Activated CD4-positive, alpha-beta T cell treated with anti-CD3 and anti-CD28 coated beads, Interleukin-2, amount 50 U/mL, for 4 hours (primary cell): ENCODE measurements around the gene ZNF526.

Experiments used
- DNase-seq, 2 experiments: peaks; one replicate each; pipeline ENCODE4 v3.0.0-alpha.2; 2020

The ZNF526 gene

GRCh38 chr19:42196011-42197001, 23.8 kb upstream of the ZNF526 start:
- no peak for DNase-seq

DNA sequence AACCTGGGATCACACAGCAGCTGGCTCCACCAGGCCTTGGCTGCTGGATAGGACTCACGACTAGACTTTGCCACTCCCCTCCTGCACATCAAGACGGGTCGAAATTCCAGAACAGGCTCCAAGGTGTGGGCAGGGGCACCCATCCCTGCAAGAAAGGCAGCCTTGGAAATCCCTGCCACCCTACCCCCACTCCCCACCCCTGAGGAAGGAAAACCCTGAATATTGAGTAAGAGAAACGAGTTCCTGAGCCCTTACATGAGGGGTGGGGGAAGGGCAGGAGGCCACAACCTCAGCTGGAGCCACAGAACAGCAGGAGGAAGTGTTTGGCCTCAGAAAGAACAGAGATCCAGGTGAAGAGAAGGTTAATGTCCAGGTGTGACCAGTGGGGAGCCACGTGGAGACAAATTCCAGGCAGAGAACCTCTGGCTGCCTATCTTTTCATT, 22.7 kb upstream of the ZNF526 start:
- no peak for DNase-seq

- peak; percentile 31 to 40 for DNase-seq
Measured at GRCh38 chr19:42198676-42199439, 21.3 kb upstream of the ZNF526 start.

GRCh38 chr19:42199440-42200115, 20.5 kb upstream of the ZNF526 start:
- peak in 1 of 2 experiments; percentile 23 for DNase-seq

DNA sequence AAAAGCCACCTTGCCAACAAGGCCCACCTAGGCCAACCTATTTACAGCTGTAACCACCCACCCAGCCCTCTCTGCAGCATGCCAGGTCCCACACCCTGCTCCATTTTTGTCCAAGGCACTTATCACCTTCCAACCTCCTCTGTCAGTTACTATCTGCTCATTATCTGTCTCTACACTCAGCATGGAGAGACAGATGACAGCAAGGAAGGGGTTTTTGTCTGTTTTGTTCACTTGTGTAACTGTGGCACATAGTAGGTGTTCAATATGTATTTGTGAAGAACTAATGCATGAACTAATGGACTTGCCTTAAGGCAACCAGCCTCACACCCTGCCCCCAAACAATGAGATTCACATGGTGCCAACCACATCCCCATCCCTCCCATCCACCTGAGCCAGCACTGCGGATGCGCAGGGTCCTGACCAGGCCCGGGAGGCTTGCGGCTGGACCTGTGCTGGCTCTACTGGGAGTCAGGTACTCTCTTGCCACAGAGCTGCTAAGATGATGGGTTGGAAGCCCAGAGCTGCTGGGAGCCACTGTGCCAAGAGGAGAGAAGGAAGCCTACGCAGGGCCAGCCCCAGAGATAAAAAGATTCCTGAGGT, 19.9 kb upstream of the ZNF526 start:
- DNase-seq, result no peak

DNA sequence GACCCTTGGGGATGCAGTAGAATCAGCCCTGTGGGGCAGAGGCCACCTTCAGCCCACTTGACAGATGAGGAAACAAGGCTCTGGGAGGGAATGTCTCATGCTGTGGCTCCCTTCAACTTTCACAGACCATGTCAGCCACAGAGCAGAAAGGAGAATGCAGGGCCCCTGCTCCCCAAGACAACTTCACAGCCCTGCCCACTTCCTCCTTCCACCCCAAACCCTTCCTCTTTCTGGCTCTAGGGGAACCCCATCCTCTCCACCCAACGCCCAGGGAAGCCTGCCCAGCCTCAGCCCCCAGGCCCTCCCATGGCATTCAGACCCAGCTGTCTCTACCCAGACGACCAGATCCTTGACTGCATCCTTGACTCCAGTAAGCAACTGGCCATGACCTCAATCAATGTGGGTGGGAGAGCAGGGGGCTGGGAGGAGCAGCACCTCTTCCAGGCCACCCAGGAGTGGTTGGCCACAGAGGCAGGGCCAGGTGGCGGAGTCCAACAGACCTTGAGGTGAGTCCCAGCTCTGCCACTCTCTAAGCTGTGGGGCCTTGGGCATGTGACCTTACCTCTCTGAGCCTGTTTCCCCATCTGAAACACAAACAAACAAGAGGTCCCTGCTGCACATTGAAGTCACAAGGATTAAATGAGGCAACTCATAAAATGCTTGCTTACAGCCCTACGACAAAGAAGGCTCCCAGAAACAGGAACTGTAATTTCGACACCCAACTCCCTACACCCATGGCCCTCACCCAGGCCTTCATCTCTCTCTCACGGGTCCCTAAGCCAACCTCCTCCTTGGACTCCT, 18.4 kb upstream of the ZNF526 start:
- DNase-seq, result no peak

DNA sequence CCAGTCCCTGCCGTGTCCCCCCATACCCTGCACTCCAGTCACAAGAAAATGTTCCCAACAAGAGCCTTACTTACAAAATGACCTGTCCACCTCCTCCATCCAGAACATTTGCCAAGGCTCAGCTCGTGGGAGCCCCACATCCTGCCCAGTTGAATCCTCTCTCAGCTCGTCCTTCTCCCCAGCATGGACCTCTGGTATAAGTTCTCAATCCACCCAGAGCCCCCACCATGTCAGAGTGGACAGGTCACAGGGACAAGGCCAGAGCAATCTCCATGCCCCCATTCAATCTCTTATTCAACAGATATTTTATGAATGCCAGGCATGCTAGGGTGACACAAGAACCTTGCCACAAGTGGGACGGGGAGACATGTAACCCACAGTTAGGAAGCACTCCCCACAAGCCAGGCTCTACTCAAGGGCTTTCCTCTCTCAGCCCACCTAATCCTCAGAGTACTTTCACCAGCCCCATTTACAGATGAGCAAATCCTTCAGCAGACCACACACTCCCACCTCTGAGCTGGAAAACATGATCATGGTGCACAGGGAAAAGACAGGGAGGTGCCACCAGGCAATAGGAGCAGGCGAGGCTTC, 17.7 kb upstream of the ZNF526 start:
- DNase-seq, result no peak

DNA sequence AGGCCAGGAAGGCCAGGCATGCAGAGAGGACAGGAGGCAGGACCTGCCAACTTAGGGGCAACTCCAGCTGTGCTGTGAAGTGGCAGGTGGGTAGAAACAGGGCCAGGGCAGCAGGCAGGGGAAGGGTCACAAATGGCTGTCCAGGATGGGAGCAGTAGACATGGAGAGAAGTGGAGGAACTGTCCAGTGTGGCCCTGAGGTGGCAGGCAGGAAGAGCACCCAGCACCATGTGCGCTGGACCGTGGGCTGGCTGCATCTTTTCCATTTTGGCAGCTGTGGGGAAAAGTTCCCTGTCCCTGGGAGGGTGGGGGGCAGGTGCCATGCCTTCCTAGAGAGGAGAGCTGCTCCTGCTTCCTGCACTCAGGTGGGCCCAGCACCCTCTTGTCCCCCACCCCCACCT, 16.4 kb upstream of the ZNF526 start:
- DNase-seq, result no peak

DNA sequence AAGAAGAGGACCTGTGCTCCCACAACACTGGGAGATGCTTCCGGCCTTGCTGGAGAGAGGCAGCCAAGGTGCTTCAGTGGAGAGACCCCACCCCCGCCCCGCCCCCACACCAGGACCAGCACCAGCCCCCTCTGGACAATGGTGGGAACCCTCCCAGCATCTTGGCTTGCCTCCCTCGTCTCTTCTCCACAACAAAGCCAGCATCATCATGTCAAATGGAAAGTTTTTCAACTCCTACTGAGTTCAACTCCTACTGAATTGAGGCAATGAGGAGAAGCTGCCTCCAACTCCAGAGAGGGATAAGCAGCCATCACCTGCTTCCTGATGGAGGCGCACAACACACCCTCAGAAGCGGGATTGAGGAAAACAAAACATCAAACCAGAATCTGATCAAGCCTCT, 15.4 kb upstream of the ZNF526 start:
- no peak for DNase-seq

DNA sequence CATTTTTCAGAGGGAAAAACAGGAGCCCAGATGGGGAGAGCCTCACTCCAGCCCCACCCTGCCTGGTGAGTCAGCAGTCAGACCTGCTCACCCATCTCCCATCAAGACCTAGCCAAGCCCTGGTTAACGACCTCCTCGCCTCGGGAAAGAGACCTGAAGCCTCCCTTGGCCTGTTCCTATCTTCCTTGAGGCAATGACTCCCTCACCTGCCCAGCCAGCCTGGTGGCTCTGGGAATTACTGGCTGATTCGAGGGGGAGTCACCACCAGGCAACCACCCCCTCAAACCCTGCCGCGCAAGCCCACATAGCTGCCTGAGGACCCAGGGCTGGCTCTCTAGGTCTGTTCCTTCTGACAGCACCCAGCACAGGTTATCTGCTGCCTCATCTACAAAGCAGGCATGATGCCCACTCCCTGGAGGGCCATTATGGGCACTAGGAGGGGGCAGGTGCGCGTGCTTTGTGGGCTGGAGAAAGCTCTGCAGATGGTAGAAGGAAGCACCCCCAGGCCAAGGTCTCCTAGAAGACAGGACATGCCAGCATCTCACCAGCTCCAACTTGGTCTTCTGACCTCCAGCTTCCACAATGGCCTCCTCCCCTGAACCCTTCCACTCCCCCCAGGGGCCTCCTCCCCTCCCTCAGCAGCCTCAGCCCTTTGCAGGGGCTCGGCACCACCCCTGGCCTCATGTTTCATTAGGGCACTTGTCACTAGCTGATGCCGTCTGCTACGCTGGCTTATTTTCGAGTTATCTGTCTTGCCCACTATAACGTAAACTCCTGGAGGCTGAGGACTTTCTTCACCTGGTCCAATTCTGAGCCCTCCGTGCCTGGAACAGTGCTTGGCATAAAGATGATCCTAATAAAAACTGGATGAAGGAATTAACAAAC, 13.0 kb upstream of the ZNF526 start:
- no peak for DNase-seq

GRCh38 chr19:42207767-42208271, 12.3 kb upstream of the ZNF526 start:
- DNase-seq, result no peak

- no peak for DNase-seq
Measured at GRCh38 chr19:42208612-42209011, 11.5 kb upstream of the ZNF526 start.

DNA sequence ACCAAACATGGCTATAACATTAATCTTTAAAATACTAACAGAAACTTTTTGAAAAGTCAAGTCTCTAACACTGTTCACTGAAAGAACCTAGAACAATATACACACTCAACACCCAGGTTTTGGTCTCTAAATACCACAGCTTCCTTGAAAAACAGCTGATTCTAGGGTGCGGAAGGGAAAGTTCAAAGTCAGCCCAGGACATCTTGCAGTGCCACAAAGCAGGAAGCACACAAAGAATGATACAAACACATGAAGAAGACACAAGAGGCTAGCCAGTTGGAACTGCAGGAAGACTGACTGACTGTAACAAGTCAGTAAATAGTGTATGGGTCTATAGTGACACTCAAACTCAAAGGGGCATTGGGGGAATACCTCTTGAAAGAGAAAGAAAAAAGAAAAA, 7.2 kb upstream of the ZNF526 start:
- DNase-seq, result no peak

DNA sequence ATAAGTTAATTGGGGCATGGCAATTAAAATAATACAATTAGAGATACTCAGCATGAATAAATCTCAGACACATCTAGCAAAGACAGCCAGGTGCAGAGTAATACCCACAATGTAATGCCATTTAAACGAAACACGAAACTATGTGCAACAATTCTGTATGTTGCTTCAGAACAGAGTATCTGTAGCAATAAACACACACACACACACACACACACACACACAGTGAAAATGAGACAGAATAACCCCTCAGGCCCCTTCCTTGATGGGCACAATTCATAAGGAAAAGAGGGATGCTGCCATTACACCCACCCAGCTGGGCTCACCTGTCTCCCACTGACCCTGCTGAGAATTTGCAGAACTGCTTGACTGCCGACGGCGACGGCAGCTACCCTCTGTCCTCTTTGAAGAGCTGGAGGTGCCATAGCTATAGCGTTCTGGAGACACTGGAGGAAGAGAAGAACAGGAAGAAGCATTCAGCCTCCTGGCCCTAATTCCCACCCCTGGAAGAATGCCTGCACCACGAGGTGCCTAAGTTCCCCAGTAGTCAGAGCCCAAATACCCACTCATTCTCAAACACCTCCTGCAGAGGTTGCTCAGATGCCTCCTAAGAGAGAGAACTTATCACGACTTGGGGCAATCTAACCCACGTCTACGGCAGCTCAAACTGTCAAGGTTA, 5.2 kb upstream of the ZNF526 start:
- no peak for DNase-seq

DNA sequence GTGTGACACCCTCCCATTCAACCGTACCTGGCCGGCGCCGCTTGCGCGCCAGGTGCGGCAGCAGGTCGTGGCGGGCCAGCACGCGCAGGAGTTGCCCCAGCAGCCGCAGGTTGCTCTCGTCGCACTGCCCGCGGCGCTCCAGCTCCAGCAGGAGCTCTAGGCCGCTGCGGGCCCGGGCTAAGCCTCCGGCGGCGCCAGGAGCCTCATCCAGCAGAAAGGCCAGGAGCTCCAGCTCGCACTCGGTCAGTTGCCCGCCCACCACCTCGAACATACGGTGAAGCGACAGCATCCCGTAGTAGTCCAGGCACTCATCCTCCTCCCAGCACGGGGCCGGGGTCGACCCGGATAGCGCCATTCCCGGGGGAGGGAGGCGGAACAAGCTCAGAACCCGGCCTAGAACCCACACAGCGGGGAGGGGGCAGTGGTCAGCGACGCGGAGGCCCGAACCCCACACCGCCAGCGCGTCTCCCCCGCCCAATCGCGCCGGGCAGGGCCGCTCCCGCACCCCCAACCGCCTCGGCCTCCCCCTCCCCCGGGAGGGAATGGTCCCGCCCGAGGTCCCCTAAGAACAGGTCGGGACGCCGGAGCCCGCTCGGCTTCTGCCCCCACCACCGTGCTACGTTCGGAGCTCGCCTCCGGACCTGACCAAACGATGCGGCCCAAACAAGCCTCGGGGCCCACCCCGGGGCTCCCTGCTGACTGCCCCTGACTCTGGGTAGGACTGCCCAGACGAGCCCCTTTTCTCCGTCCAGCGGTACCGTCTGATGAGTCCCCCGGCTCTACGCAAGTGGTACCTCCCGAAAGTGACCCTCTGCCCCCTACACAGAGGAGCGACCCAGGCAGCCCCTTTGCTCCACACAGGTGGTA, 3.2 kb upstream of the ZNF526 start:
- no peak for DNase-seq

DNA sequence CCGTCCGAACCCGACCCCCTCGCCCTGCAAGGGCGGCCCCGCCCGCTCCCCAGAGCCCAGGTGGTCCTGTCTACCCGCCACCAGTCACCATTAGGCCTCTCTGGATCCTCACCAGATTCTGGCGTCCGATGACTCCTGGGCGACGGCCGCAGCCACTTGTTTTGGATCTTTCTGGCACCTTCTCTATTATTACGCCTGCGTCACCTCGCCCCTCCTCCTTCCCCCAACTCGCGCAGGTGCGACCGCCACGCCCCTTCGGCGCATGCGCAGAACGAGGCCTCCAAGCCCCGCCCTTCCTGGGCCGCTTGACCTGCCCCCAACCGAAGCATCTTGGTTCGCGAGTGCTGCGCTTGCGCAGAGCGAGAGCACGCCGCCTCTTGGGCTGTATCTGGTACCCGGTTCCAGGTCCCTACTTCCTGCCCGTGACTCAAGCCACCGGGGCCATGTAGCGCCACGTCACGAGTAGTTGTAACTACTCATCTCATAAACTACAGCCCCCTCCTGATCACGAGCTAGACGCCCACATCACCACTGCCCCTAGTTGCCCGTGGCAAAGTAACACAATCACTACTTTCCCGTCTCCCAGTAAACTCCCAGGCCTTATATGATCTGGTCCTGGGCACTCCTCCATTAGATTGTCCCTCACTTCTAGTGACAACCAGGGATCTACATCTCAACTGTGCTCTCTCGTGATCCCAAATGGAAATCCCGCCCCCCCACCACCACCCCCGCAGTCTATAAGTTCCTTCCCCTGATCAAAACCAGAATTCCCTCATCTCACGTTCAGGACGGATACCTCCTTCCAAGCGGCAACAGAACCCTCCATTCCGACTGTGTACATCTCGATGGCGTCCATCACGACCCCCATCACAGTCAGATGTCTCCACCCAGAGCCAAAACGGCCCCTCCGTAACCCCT, 2.3 kb upstream of the ZNF526 start, which contains the start of gene DEDD2:
TSS of gene DEDD2 (minus strand) at position 158 of the 918 bp plus-strand sequence. CDS start 670 bp downstream, outside the sequence.
- peak; percentile 99 for DNase-seq

DNA sequence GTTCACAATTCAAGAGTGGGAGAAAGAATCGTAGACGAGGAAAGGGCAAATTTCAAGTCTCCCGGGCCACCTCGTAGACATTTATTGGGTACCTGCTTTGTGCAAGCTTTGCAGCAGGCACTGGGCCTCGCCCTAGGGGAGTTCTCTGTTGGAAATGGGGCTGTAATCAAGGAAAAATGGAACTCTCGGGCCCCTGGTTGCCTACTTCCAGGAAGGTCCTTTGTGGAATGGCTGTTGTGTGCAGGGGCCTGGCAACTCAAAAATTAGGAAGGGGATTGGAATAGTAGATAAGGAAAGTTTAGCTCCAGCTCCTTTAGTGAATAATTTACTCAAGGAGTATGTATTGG, 612 bp downstream of the ZNF526 start:
- no peak for DNase-seq
